Anterior cingulate cortex (tissue), 58 donors: Measurements from ENCODE around the gene ATP7A.
A peak's percentile ranks its signal among the peaks of the same experiment; 100 is the strongest.
"Not testable (repeated sequence)": the region's sequence is repeated elsewhere in the genome, so short reads cannot be mapped to it uniquely, and the experiment has no call there.

Experiments used
- DNase-seq, 58 donors: peaks; one replicate each; lab custom pipeline; 2025; lab: John Stamatoyannopoulos, UW

ATP7A gene

GRCh38 chrX:78024349-78025059 is 114.0 kb downstream of the ATP7A start:
- DNase-seq: no peak

DNA sequence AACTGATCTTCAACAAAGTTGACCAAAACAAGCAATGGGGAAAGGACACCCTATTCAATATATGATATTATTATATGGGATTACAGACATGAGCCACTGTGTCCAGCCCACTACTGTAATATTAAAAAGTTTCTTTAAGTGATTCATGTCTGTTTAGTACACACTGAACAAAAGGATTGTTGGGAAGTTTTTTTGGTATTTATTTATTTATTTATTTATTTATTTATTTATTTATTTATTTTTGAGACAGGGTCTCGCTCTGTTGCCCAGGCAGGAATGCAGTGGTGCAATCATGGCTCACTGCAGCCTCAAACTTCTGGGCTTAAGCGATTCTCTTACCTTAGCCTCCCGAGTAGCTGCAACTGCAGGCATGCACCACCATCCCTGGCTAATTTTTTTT is 117.3 kb downstream of the ATP7A start:
- no peak for DNase-seq

DNA sequence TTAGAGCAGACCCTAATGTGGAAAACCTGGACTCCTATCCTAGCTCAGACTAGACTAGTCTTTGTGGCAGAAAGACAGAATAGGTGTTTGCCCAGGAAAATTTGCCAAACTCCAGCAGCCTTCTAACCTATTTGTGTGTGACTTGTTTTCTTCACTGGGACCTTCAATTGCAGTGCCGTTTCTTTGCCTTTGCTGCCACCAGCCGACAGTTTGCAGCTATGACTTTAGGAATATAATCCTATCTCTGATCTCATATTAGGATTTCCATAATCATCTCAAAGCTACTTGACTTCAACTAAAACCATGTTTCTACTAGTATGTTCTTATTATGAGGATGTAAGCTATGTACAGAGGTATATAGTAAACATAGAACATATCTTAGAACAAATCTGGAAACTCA is 119.2 kb downstream of the ATP7A start:
- DNase-seq: peak in 32 of 58 donors; percentile 0 to 56 (median 1)

GRCh38 chrX:78035061-78035460 is 124.6 kb downstream of the ATP7A start:
- DNase-seq: peak in 1 of 58 donors; percentile 0

GRCh38 chrX:78037881-78038280 is 127.4 kb downstream of the ATP7A start:
- DNase-seq: no peak

DNA sequence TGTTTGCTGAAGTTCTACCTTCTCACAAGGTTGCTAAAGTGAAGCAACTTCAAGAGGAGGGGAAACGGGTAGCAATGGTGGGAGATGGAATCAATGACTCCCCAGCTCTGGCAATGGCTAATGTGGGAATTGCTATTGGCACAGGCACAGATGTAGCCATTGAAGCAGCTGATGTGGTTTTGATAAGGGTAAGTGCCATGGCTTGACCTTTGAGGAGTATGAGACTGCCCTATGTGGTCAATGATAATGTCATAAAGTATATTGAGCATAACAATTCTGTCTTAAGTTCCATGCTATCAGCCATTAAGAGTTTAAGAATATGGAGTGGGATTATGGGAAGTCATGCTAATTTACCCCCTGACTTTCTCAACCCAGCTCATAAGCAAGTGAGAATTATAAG is 132.1 kb downstream of the ATP7A start:
- DNase-seq: no peak

DNA sequence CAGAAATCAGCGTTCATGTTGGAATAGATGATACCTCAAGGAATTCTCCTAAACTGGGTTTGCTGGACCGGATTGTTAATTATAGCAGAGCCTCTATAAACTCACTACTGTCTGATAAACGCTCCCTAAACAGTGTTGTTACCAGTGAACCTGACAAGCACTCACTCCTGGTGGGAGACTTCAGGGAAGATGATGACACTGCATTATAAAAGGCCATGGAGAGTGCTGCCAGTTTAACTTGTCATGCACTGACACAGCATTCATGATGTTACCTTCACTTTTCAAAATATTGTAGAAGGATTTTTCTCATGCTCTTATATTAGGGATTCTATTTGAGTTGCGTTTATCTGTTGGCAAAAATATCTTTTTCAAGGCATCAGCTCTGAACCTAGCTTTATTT is 135.9 kb downstream of the ATP7A start:
- DNase-seq: no peak

DNA sequence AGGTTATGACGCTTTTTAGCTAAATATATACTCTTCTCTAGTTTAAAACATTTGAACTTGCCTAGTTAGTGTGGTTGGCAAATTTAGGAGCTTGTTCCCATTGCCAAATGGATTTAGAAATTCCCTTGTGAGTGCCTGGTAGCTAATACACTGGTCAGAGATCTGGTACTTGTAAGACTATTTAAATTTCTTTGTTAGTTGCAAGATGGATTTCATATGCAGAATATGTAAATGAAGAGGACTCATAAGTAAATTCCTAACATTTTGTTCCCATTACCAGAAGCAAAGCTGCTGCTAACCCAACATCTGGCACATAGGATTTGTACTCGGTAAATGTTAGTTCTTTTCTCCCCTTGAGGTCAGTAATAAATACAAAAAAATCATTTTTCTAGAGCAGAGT is 137.6 kb downstream of the ATP7A start:
- no peak for DNase-seq

- DNase-seq: no peak
Observed at GRCh38 chrX:78063687-78064086, 153.2 kb downstream of the ATP7A start.

DNA sequence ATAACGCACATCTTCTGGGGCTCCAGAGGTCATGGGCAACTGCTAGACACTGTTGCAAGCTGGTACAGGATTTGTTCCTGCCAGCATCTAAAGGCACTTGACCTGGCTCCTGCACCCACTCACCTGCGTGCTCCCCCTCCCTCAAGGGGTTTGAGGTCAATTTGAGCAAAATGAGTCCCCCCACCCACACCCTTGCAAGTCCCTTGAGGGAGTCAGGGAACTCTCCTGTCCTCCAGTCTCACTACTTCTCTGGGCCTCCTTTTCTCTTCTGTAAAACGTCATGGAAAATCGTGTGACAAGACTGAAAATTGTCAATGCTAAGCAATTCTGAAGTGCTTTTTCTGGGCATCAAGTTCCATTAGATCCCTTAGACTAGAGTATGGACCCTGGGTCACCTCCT is 153.7 kb downstream of the ATP7A start:
- no peak for DNase-seq

DNA sequence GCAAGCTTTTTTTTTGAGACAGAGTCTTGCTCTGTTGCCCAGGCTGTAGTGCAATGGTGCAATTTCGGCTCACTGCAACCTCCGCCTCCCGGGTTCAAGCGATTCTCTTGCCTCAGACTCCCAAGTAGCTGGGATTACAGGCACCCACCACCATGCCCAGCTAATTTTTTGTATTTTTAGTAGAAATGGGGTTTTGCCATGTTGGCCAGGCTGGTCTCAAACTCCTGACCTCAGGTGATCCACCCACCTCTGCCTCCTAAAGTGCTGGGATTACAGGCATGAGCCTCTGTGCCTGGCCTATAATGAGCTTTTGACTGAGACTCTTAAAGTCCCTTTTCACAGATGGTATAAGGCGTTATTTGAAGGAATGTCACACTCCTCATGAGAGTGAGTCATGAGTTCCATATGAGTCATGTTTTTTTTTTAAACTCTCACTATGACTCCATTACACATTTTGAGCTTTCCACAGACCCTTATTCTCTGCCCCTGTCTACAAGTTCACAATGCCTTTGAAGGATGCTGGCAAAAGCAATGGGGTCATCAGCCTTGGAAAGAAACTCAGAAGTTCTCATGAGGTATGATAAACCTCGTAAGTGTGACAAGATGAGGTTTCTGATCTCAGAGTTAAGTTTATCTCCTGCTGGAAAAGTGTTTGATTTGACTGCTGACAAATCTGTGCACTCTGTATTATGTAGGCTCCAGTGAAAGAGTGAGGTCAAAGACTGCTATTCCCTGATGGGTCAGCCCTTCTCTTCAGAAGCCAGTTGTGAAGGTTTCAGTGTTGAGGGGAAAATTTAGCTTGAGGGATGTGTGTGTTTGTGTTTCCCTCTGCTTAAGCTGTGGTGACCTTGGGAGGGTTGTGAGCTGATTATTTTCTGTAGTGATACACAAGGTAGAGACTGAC is 154.5 kb downstream of the ATP7A start:
- DNase-seq: not testable (repeated sequence)

- DNase-seq: no peak
Observed at GRCh38 chrX:78066110-78066509, 155.6 kb downstream of the ATP7A start.

DNA sequence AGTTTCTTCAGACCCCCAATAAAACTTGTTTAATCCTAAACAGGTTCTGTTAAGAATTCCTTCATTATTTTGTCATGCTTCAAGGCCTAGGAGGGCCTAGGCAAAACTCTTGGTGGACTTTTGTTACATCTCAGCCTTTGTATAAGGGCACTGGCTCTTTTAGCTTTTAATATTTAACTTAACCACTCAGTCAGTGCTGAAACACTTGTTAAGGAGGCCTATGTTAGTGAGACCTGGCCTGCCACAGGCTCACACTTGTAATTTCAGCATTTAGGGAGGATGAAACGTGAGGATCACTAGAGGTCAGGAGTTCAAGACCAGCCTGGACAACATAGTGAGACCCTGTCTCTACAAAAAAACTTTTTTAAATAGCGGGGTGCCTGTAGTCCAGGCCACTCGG is 160.8 kb downstream of the ATP7A start:
- DNase-seq: no peak

- not testable (repeated sequence) for DNase-seq
Observed at GRCh38 chrX:78073147-78074077, 162.9 kb downstream of the ATP7A start.

DNA sequence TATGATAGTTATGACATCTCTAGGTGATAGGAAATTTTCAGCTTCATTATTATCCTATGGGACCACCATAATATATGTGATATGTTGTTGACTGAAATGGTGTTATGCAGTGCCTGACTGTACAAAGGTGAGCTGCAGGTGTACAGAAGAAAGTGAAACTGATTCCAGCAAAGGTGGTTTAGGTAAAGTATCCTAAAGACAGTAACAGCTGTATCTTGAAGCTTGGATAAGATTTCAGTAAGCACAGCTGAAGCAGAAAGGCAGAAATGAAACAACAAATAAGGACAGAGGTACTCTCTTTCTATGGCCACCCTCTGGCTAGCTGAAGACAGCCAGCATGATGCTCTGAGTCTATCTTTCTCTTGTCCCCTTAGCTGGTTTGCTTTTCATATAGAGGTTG is 163.6 kb downstream of the ATP7A start:
- DNase-seq: no peak

GRCh38 chrX:78075787-78076389 is 165.4 kb downstream of the ATP7A start:
- no peak for DNase-seq

DNA sequence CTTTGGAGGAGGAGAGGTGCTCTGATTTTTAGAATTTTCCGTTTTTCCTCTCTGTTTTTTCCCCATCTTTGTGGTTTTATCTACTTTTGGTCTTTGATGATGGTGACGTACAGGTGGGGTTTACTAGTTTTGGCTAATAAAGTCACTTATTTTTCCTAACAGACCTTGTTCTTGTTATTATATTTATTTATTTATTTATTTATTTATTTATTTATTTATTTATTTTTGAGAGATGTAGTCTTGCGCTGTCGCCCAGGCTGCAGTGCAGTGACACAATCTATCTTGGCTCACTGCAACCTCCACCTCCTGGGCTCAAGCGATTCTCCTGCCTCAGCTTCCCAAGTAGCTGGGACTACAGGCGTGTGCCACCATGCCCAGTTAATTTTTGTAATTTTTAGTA is 170.9 kb downstream of the ATP7A start:
- not testable (repeated sequence) for DNase-seq

DNA sequence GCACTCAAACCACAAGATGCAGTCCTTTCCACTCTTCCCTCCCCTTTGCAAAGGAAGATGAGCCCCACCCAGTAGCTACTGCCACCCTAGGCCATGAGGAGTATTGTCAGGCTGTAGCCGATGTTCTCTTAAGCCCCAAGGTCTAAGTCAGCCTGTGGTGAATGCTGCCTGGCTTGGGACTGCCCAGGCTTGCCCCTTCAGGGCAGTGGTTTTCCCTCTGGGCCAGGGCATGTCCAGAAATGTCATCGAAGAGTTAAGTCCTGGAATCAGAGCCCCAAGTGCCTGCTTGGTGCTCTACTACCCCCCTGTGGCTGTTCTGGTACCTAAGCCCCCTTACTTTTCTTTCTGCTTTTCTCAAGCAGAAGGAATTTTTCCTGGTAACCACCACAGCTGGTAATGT is 181.8 kb downstream of the ATP7A start:
- no peak for DNase-seq

GRCh38 chrX:78098108-78098507 is 187.6 kb downstream of the ATP7A start:
- DNase-seq: no peak
